WTC11 (cell line): ENCODE data around the gene DLAT.

ENCODE experiments used
- E2F5 ChIP-seq: sonication (generic); formaldehyde crosslinking; IDR thresholded peaks from 2 replicates; pipeline ENCODE4 v1.8.1; 2022; ENCODE audit warnings: mild to moderate bottlenecking, moderate library complexity, missing genetic modification reagents
- ESRRA ChIP-seq: sonication (generic); formaldehyde crosslinking; IDR thresholded peaks from 2 replicates; pipeline ENCODE4 v1.8.1; 2022; ENCODE audit warnings: mild to moderate bottlenecking, missing genetic modification reagents, borderline replicate concordance
- FOXP1 ChIP-seq: sonication (generic); formaldehyde crosslinking; IDR thresholded peaks from 2 replicates; pipeline ENCODE4 v1.8.0; 2022; ENCODE audit warnings: missing genetic modification reagents, mild to moderate bottlenecking, moderate library complexity, borderline replicate concordance
- GABPB1 ChIP-seq: sonication (generic); formaldehyde crosslinking; IDR thresholded peaks from 2 replicates; pipeline ENCODE4 v1.8.1; 2023; ENCODE audit warnings: mild to moderate bottlenecking, missing genetic modification reagents
- JUN ChIP-seq: sonication (generic); formaldehyde crosslinking; IDR thresholded peaks from 2 replicates; pipeline ENCODE4 v1.8.0; 2023; ENCODE audit warnings: mild to moderate bottlenecking, missing genetic modification reagents
- NR1H2 ChIP-seq: sonication (generic); formaldehyde crosslinking; IDR thresholded peaks from 2 replicates; pipeline ENCODE4 v1.9.0; 2021; ENCODE audit warnings: mild to moderate bottlenecking, moderate library complexity, missing genetic modification reagents
- TF ChIP-seq, protein P1 (sequence below): fragments of 200-600 bp; IDR thresholded peaks from 2 replicates; pipeline ENCODE4 v1.8.0; 2022; ENCODE audit warnings: antibody characterized with exemption
- TF ChIP-seq, protein P2 (sequence below): sonication (generic); formaldehyde crosslinking; IDR thresholded peaks from 2 replicates; pipeline ENCODE4 v1.8.0; 2022; ENCODE audit warnings: mild to moderate bottlenecking, missing genetic modification reagents
- TF ChIP-seq, protein P3 (sequence below): sonication (generic); formaldehyde crosslinking; IDR thresholded peaks from 2 replicates; pipeline ENCODE4 v1.8.1; 2023; ENCODE audit warnings: mild to moderate bottlenecking, missing genetic modification reagents, moderate library complexity

- TF ChIP-seq, protein P1, sequence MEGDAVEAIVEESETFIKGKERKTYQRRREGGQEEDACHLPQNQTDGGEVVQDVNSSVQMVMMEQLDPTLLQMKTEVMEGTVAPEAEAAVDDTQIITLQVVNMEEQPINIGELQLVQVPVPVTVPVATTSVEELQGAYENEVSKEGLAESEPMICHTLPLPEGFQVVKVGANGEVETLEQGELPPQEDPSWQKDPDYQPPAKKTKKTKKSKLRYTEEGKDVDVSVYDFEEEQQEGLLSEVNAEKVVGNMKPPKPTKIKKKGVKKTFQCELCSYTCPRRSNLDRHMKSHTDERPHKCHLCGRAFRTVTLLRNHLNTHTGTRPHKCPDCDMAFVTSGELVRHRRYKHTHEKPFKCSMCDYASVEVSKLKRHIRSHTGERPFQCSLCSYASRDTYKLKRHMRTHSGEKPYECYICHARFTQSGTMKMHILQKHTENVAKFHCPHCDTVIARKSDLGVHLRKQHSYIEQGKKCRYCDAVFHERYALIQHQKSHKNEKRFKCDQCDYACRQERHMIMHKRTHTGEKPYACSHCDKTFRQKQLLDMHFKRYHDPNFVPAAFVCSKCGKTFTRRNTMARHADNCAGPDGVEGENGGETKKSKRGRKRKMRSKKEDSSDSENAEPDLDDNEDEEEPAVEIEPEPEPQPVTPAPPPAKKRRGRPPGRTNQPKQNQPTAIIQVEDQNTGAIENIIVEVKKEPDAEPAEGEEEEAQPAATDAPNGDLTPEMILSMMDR, result no peak
- TF ChIP-seq E2F5 (CRISPR knock-in tag), result no peak
- TF ChIP-seq NR1H2 (CRISPR knock-in tag), result no peak
- TF ChIP-seq FOXP1 (CRISPR knock-in tag), result no peak
- no peak for TF ChIP-seq ESRRA (CRISPR knock-in tag)
- no peak for TF ChIP-seq JUN (CRISPR knock-in tag)
- TF ChIP-seq, protein P2, sequence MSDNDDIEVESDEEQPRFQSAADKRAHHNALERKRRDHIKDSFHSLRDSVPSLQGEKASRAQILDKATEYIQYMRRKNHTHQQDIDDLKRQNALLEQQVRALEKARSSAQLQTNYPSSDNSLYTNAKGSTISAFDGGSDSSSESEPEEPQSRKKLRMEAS, result no peak
- no peak for TF ChIP-seq GABPB1 (CRISPR knock-in tag)
- TF ChIP-seq, protein P3, sequence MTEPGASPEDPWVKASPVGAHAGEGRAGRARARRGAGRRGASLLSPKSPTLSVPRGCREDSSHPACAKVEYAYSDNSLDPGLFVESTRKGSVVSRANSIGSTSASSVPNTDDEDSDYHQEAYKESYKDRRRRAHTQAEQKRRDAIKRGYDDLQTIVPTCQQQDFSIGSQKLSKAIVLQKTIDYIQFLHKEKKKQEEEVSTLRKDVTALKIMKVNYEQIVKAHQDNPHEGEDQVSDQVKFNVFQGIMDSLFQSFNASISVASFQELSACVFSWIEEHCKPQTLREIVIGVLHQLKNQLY (CRISPR knock-in tag), result no peak
These were observed 48.5 kb upstream of the DLAT start for GRCh38 chr11:111976767-111977145.
